Suprapubic skin (tissue), 4 donors: Measurements from ENCODE around the gene FCRL6.

Source experiments
- POLR2A ChIP-seq, 2 donors: fragments of 450-650 bp; IDR thresholded peaks; one replicate each; pipeline ENCODE4 v1.6.1; 2017; ENCODE audit warnings: antibody characterized with exemption in 2 of 2, mild to moderate bottlenecking in 2 of 2, moderate library complexity in 2 of 2
- POLR2AphosphoS5 ChIP-seq, 3 donors: sonication (generic); formaldehyde crosslinking; IDR thresholded peaks; one replicate each; pipeline ENCODE4 v1.6.1; 2017; ENCODE audit warnings: antibody characterized with exemption in 3 of 3
- TF ChIP-seq, protein P1 (sequence below), 2 donors: fragments of 200-600 bp in 1 of 2; fragments of 450-650 bp in 1 of 2; sonication (generic) in 1 of 2; IDR thresholded peaks; one replicate each; pipeline ENCODE4 v1.5.1; 2016 to 2019; ENCODE audit warnings: antibody characterized with exemption in 2 of 2, mild to moderate bottlenecking in 1 of 2, moderate library complexity in 1 of 2

DNA sequence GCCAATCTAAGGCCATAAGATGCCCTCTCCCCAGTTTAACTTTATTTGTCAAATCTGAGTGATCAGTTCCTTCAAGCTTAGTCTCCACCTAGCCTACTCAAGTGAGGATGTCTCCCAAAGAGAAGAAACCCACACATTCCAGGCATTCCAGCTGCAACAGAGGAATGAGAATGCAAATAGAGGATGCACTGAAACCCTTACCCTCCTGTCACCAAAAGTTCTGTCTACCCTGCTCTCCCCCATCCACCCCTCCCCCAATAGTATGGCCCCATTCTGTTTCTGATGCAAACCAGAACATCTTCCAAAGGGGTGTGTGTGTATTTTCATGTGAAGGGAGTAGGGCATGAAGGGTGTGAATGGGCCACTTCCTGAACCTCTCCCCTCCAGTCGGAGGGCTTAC lies 18.4 kb upstream of the FCRL6 start:
- TF ChIP-seq, protein P1, sequence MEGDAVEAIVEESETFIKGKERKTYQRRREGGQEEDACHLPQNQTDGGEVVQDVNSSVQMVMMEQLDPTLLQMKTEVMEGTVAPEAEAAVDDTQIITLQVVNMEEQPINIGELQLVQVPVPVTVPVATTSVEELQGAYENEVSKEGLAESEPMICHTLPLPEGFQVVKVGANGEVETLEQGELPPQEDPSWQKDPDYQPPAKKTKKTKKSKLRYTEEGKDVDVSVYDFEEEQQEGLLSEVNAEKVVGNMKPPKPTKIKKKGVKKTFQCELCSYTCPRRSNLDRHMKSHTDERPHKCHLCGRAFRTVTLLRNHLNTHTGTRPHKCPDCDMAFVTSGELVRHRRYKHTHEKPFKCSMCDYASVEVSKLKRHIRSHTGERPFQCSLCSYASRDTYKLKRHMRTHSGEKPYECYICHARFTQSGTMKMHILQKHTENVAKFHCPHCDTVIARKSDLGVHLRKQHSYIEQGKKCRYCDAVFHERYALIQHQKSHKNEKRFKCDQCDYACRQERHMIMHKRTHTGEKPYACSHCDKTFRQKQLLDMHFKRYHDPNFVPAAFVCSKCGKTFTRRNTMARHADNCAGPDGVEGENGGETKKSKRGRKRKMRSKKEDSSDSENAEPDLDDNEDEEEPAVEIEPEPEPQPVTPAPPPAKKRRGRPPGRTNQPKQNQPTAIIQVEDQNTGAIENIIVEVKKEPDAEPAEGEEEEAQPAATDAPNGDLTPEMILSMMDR (IDR thresholded peaks at IDR 0.05): no peak
- TF ChIP-seq POLR2AphosphoS5 (IDR thresholded peaks at IDR 0.05) (no peak), POLR2A (IDR thresholded peaks at IDR 0.05) (no peak)
